Measurements from ENCODE around the gene NCOA3. TPM values are rescaled to one million over a fixed set of nuclear protein-coding genes. Genes with fewer than 3 reads are reported as not detected.

Gene NCOA3
- total and polyA plus RNA-seq, 2 of the 8 experiments (the other 6 are each of a cell fraction or from before 2014, with no cell fraction given): 7.9 to 24.7 TPM

GRCh38 chr20:47585087-47585747 is 83.5 kb downstream of the NCOA3 start:
- no peak overlapping the region for H3K4me2 ChIP-seq (ENCODE audit: insufficient read depth in 1 of 2, low read depth in 2 of 2, low read length in 2 of 2)
- no peaks in the 10 kb centered on the region for H3K79me1 ChIP-seq (ENCODE audit: low read depth, low read length)
- no peak overlapping the region for H2BK12ac ChIP-seq (ENCODE audit: low read depth, low read length)
- H3K18ac ChIP-seq (ENCODE audit: extremely low read depth, low read length): no peak overlapping the region
- H3K36me3 ChIP-seq (ENCODE audit: control insufficient read depth in 2 of 4, insufficient read depth in 4 of 4, low read length in 3 of 4): peaks cover 0 to 6% (median 0%) of the 10 kb centered on the region in 4 experiments; a peak in 2 of 8 replicates
- POLR2A ChIA-PET (ENCODE audit: partially characterized antibody): interaction anchor here (0.8 kb wide), 1 partner anchor 8 kb away, joined by 3 read pairs; no protein-coding TSS in a partner anchor
- H3K9ac ChIP-seq (replicated peaks in 1 of 4; ENCODE audit: extremely low read depth in 1 of 4, low read depth in 3 of 4, low read length in 3 of 4): no peak overlapping the region
- H3K4ac ChIP-seq (replicated peaks; ENCODE audit: insufficient read length, low read depth, low read length): no peak overlapping the region
- FAIRE-seq (no peak), DNase-seq (ENCODE audit: low read depth in 1 of 2, low spot score in 2 of 2) (no peak)
- H3K23ac ChIP-seq (ENCODE audit: insufficient read length): no peak overlapping the region
- no peak overlapping the region for H4K5ac ChIP-seq (ENCODE audit: insufficient read length, low read depth, low read length)
- no peak overlapping the region for H4K8ac ChIP-seq (ENCODE audit: extremely low read depth, insufficient read depth, low read length)
- H3K23me2 ChIP-seq (ENCODE audit: low read depth, low read length): no peaks in the 10 kb centered on the region
- H3K4me1 ChIP-seq (replicated peaks in 1 of 4; ENCODE audit: control insufficient read depth in 3 of 4, insufficient read depth in 4 of 4, low read length in 3 of 4): peaks cover 0 to 10% (median 4%) of the 10 kb centered on the region in 4 experiments; a peak in 6 of 7 replicates
- H3K14ac ChIP-seq (ENCODE audit: insufficient read length): no peak overlapping the region
- H2BK5ac ChIP-seq (ENCODE audit: low read depth, low read length): no peak overlapping the region
- WGBS, 2 experiments (ENCODE audit: extremely low coverage in 1 of 2, insufficient coverage in 1 of 2, insufficient read length in 1 of 2, insufficient replicate concordance in 2 of 2, low coverage in 1 of 2, low lambda C conversion rate in 2 of 2, missing lambda C conversion rate in 1 of 2): 90% methylated on average over 10 of the region's 10 CpGs; no CpG with 5 or more reads in 1 of the 2 experiments
- H2AK5ac ChIP-seq (ENCODE audit: low read depth, low read length): no peak overlapping the region
- no peak overlapping the region for H3K56ac ChIP-seq (replicated peaks; ENCODE audit: insufficient read length, low read depth, low read length)
- no peaks in the 10 kb centered on the region for H3K9me3 ChIP-seq (ENCODE audit: insufficient read depth in 2 of 2, low read depth in 1 of 2, low read length in 1 of 2)
- peaks cover 0 to 35% of the 10 kb centered on the region in 2 experiments; a peak in 3 of 4 replicates for H3K79me2 ChIP-seq (ENCODE audit: control insufficient read depth in 1 of 2, insufficient read depth in 2 of 2, low read length in 2 of 2)
- H2AFZ ChIP-seq (ENCODE audit: low read length): no peak overlapping the region
- H4K91ac ChIP-seq (replicated peaks; ENCODE audit: insufficient read length, low read length): no peak overlapping the region
- H3K27ac ChIP-seq (ENCODE audit: low read depth, low read length): no peak overlapping the region
- H2BK20ac ChIP-seq (ENCODE audit: low read length): no peak overlapping the region
- H3K4me3 ChIP-seq (ENCODE audit: extremely low read depth in 1 of 4, insufficient read depth in 2 of 4, low read depth in 3 of 4, low read length in 4 of 4): no peak overlapping the region
- H4K20me1 ChIP-seq (replicated peaks in 1 of 2; ENCODE audit: control insufficient read depth in 1 of 2, insufficient read depth in 2 of 2, low read length in 2 of 2): no peaks in the 10 kb centered on the region
- no peak overlapping the region for H2BK15ac ChIP-seq (ENCODE audit: low read length)
- CTCF ChIA-PET (ENCODE audit: partially characterized antibody): interaction anchor here (0.5 to 2.1 kb wide), 4 partner anchors 13 to 47 kb away, joined by 3 to 7 read pairs (median 3); no protein-coding TSS in a partner anchor
- H3K27me3 ChIP-seq (replicated peaks in 1 of 4; ENCODE audit: control insufficient read depth in 3 of 4, extremely low read depth in 1 of 4, insufficient read depth in 3 of 4, low read length in 3 of 4): peaks cover 0 to 1% (median 0%) of the 10 kb centered on the region in 4 experiments; a peak in 1 of 7 replicates
- no peak overlapping the region for H2BK120ac ChIP-seq (replicated peaks; ENCODE audit: low read depth, low read length)
- no peak for TF ChIP-seq ATF3 (IDR thresholded peaks at IDR 0.05; ENCODE audit: insufficient read depth, low read depth, low read length)
- TF ChIP-seq CBX8 (IDR thresholded peaks at IDR 0.05; ENCODE audit: borderline replicate concordance, low read depth, low read length): no peak
- TF ChIP-seq KDM4A (IDR thresholded peaks at IDR 0.05; ENCODE audit: low read depth, low read length, severe bottlenecking): no peak
- no peak for TF ChIP-seq GTF2F1 (IDR thresholded peaks at IDR 0.05; ENCODE audit: borderline replicate concordance, low read depth, low read length)
- no peak for TF ChIP-seq JUN (IDR thresholded peaks at IDR 0.05; ENCODE audit: low read depth, low read length)
- no peak for TF ChIP-seq SP2 (IDR thresholded peaks at IDR 0.05; ENCODE audit: low read length)
- TF ChIP-seq YY1 (IDR thresholded peaks at IDR 0.05; ENCODE audit: low read depth, low read length): no peak
- TF ChIP-seq, protein P1, sequence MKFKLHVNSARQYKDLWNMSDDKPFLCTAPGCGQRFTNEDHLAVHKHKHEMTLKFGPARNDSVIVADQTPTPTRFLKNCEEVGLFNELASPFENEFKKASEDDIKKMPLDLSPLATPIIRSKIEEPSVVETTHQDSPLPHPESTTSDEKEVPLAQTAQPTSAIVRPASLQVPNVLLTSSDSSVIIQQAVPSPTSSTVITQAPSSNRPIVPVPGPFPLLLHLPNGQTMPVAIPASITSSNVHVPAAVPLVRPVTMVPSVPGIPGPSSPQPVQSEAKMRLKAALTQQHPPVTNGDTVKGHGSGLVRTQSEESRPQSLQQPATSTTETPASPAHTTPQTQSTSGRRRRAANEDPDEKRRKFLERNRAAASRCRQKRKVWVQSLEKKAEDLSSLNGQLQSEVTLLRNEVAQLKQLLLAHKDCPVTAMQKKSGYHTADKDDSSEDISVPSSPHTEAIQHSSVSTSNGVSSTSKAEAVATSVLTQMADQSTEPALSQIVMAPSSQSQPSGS (IDR thresholded peaks at IDR 0.05; ENCODE audit: low read length): no peak
- no peak for TF ChIP-seq JUND (IDR thresholded peaks at IDR 0.05; ENCODE audit: low read length)
- no peak for TF ChIP-seq CHD1 (IDR thresholded peaks at IDR 0.05; ENCODE audit: low read depth, low read length)
